A673 (cell line): Measurements from ENCODE around the gene KRT4. TPM values are rescaled to one million over a fixed set of nuclear protein-coding genes. Genes with fewer than 3 reads are reported as not detected.

Source experiments
- Bru-seq: library from RNA; stranded (reverse); fragments of 400-500 nt; gene quantifications from one replicate; lab custom pipeline; 2021; lab: Mats Ljungman, UMichigan
- BruChase-seq, 2 experiments: library from RNA; stranded (reverse); fragments of 400-500 nt; gene quantifications; one replicate each; lab custom pipeline; 2021; lab: Mats Ljungman, UMichigan
- BruUV-seq: library from RNA; stranded (reverse); fragments of 400-500 nt; replicated peaks from 2 replicates; lab custom pipeline; 2021; lab: Mats Ljungman, UMichigan
- CTCF ChIA-PET: fragments of 300-600 bp; sonication (Branson Sonifier 250); formaldehyde crosslinking; loops from one replicate; lab custom pipeline; 2022; ENCODE audit warnings: antibody characterized with exemption; lab: Charles Lee
- POLR2A ChIA-PET: fragments of 300-600 bp; sonication (Branson Sonifier 250); formaldehyde crosslinking; loops from one replicate; lab custom pipeline; 2022; ENCODE audit warnings: antibody characterized with exemption; ENCODE audit not compliant: low non-redundant PET; lab: Charles Lee
- DNase-seq: peaks from one replicate; pipeline ENCODE4 v3.0.0-alpha.2; 2015; ENCODE audit warnings: low spot score
- H3K27ac ChIP-seq: fragments of 200-600 bp; sonication (generic); 2 replicates; pipeline ENCODE4 v1.5.1; 2016; ENCODE audit warnings: mixed run types, low read depth, mild to moderate bottlenecking, mixed read lengths, antibody characterized with exemption, low read length; ENCODE audit not compliant: poor library complexity, severe bottlenecking
- H3K27me3 ChIP-seq: fragments of 200-600 bp; sonication (generic); replicated peaks from 2 replicates; pipeline ENCODE4 v1.6.1; 2017; ENCODE audit warnings: mixed run types, low read depth, mild to moderate bottlenecking, mixed read lengths, antibody characterized with exemption, low read length; ENCODE audit not compliant: insufficient read depth, poor library complexity
- H3K36me3 ChIP-seq: fragments of 200-600 bp; sonication (generic); 2 replicates; pipeline ENCODE4 v1.6.1; 2016; ENCODE audit warnings: mixed run types, mild to moderate bottlenecking, mixed read lengths, antibody characterized with exemption, low read length; ENCODE audit not compliant: insufficient read depth, poor library complexity, severe bottlenecking
- H3K4me1 ChIP-seq: fragments of 200-600 bp; sonication (generic); 2 replicates; pipeline ENCODE4 v1.6.1; 2017; ENCODE audit warnings: mixed run types, mild to moderate bottlenecking, mixed read lengths, antibody characterized with exemption, low read length; ENCODE audit not compliant: insufficient read depth, poor library complexity, severe bottlenecking
- H3K4me3 ChIP-seq: fragments of 200-600 bp; sonication (generic); 2 replicates; pipeline ENCODE4 v1.5.1; 2016; ENCODE audit warnings: low read depth, mixed run types, mild to moderate bottlenecking, mixed read lengths, low read length; ENCODE audit not compliant: poor library complexity, severe bottlenecking
- H3K9me3 ChIP-seq: fragments of 200-600 bp; sonication (generic); 2 replicates; pipeline ENCODE4 v1.6.1; 2016; ENCODE audit warnings: mixed run types, low read depth, mild to moderate bottlenecking, mixed read lengths, antibody characterized with exemption, low read length; ENCODE audit not compliant: poor library complexity, severe bottlenecking
- EZH2 ChIP-seq: fragments of 200-600 bp; sonication (generic); IDR thresholded peaks from 2 replicates; pipeline ENCODE4 v1.6.1; 2017; ENCODE audit warnings: borderline replicate concordance, low read depth, mild to moderate bottlenecking, mixed read lengths, antibody characterized with exemption, low read length; ENCODE audit not compliant: poor library complexity, severe bottlenecking
- intact Hi-C: fragments of 100-400 bp; cut with micrococcal nuclease; formaldehyde crosslinking; loops from one replicate; pipeline ENCODE4 v1.10.0; 2022; ENCODE audit not compliant: unreplicated experiment
- long read RNA-seq: library from polyadenylated mRNA; stranded (forward); transcript quantifications from one replicate; pipeline ENCODE4 v2.0.0, GENCODE V29; 2022
- total RNA-seq: library from RNA; stranded (reverse); gene quantifications from 2 replicates; pipeline ENCODE4 v1.2.3, GENCODE V29; 2021
- TF ChIP-seq, protein P1 (sequence below): fragments of 300-800, 200-600 bp; sonication (generic); conservative IDR thresholded peaks from 2 replicates; pipeline ENCODE4 v1.5.1; 2017; ENCODE audit warnings: low read depth, mild to moderate bottlenecking, antibody characterized with exemption, low read length, moderate library complexity, mixed read lengths

The KRT4 gene
- total RNA-seq (not detected in 2 replicates), Bru-seq, nascent RNA (not detected), BruChase-seq, experiment 1, labeled RNA remaining after a 2-hour chase (not detected), BruChase-seq, experiment 2, labeled RNA remaining after a 6-hour chase (not detected)
- long read RNA-seq: 0 reads

DNA sequence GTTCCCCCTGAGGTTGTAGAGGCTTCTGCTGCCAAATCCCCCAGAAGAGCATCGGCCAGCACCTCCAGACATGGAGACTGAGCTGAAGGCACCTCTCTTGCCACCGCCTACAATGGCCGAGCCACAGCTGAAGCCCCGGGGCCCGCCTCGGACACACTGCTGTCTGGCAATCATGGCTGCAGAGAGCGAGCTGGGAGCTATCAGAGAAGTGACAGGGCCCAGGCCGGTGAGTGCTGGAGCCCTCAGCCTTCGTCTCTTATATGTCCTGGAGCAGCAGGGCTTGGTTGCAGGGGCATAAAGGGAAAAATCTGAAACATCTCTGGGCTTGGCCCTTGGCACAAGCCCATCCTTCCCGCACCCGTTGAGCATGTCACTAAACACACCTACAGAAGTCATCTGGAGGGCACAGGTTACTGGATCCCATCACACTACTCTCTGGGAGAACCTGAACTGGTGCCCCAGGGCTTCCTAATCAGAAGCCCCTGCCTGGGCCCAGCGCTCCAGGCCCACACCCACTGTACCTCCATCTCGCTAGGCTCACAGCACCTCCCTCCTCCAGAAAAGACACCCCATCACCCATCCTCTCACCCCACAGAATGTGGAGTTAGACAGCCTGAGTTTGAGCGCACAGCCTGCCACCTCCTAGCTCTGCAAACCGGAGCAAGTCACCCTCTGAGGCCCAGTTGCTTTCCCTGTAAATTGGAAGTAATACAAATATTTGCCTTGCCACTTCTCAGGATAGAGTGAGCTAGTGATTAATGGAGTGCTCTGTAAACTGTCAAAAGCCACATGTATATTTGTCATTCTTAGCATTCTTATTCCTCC lies at the start of gene KRT4:
Gene KRT4 (minus strand): TSS at position 232 of the 825 bp plus-strand sequence. CDS start 58 bp downstream, at position 174.
- intact Hi-C loops: no loop called here
- Histone ChIP-seq H3K36me3 (no peaks in the 10 kb centered on the region), H3K9me3 (no peaks in the 10 kb centered on the region), H3K27ac (no peak within 1 kb of the TSS), H3K4me1 (no peaks in the 10 kb centered on the region), H3K27me3 (no peaks in the 10 kb centered on the region), H3K4me3 (no peak within 1 kb of the TSS)
- ChIA-PET CTCF (no interaction called here), POLR2A (no interaction called here)
- no peak for DNase-seq
- BruUV-seq: no TSS peak
- TF ChIP-seq, protein P1, sequence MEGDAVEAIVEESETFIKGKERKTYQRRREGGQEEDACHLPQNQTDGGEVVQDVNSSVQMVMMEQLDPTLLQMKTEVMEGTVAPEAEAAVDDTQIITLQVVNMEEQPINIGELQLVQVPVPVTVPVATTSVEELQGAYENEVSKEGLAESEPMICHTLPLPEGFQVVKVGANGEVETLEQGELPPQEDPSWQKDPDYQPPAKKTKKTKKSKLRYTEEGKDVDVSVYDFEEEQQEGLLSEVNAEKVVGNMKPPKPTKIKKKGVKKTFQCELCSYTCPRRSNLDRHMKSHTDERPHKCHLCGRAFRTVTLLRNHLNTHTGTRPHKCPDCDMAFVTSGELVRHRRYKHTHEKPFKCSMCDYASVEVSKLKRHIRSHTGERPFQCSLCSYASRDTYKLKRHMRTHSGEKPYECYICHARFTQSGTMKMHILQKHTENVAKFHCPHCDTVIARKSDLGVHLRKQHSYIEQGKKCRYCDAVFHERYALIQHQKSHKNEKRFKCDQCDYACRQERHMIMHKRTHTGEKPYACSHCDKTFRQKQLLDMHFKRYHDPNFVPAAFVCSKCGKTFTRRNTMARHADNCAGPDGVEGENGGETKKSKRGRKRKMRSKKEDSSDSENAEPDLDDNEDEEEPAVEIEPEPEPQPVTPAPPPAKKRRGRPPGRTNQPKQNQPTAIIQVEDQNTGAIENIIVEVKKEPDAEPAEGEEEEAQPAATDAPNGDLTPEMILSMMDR: no peak
- no peak for TF ChIP-seq EZH2

DNA sequence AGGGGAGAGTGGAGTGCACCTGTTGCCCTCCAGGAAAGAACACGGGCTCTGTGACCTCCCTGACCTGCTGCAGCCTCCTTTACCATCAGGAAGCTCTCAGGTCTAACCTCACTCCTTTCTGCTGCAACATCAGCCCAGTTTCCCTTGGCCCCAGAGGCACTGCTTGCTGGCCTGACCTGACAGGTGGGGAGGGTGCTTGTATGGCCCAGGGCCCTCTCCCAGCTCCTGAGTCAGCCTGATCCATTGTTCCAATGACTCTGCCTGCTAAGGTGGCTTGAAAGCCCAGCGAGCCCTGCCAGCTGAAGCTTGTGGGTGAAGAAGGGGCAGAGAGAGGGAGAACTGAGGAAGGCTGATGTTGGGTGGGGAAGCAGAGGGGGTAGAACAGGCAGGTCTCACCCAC lies 48.1 kb upstream of the KRT4 start:
- DNase-seq: no peak

DNA sequence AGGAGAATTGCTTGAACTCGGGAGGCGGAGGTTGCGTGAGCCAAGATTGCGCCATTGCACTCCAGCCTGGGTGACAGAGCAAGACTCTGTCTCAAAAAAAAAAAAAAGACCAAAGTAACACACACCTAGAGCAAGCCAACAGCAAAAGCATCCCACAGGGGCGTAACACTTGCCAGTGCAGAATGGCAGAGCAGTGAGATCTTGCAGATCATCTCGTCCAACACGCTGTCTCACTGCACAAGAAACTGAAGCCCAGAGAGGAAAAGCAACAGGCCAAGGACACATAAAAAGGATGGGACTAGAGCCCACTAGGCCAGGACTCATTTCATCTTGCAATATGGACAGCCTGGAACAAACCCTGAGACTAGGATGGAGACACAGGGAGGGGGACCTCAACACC lies 47.6 kb upstream of the KRT4 start:
- H3K9me3 ChIP-seq: no peaks in the 10 kb centered on the region
- H3K27ac ChIP-seq: no peak overlapping the region
- ChIA-PET POLR2A (no interaction called here), CTCF (no interaction called here)
- no peaks in the 10 kb centered on the region for H3K4me1 ChIP-seq
- H3K4me3 ChIP-seq: no peak overlapping the region
- no TSS peak for BruUV-seq
- no peaks in the 10 kb centered on the region for H3K27me3 ChIP-seq
- no peak for DNase-seq
- intact Hi-C loops: no loop called here
- TF ChIP-seq EZH2: no peak
- TF ChIP-seq, protein P1: no peak
- no peaks in the 10 kb centered on the region for H3K36me3 ChIP-seq

More for the DNA sequence above, 48.1 kb upstream of the KRT4 start:
- Histone ChIP-seq H3K4me3 (no peak overlapping the region), H3K4me1 (no peaks in the 10 kb centered on the region), H3K9me3 (no peaks in the 10 kb centered on the region), H3K27ac (no peak overlapping the region), H3K27me3 (no peaks in the 10 kb centered on the region), H3K36me3 (no peaks in the 10 kb centered on the region)
- ChIA-PET POLR2A (no interaction called here), CTCF (no interaction called here)
- TF ChIP-seq, protein P1: no peak
- TF ChIP-seq EZH2: no peak
- intact Hi-C loops: no loop called here
- no TSS peak for BruUV-seq
